GM23338 (cell line): ENCODE data around the gene CCDC92. TPM values are rescaled to one million over a fixed set of nuclear protein-coding genes. Genes with fewer than 3 reads are reported as not detected.

ENCODE experiments used
- ATAC-seq: fragments of 200-7000 bp; cut with Tn5 transposase; 3 replicates; pipeline ENCODE4 v1.9.1; 2020
- DNase-seq: peaks from one replicate; pipeline ENCODE4 v3.0.0-alpha.2; 2015; ENCODE audit warnings: low spot score
- H2AFZ ChIP-seq: fragments of 200-600 bp; sonication (generic); 2 replicates; pipeline ENCODE4 v1.8.0; 2016; ENCODE audit warnings: antibody characterized with exemption, mild to moderate bottlenecking, moderate library complexity
- H3F3A ChIP-seq: fragments of 200-600 bp; sonication (generic); replicated peaks from 2 replicates; pipeline ENCODE4 v1.8.0; 2017; ENCODE audit warnings: antibody characterized with exemption, mixed run types, low read depth
- H3K27ac ChIP-seq: fragments of 200-600 bp; sonication (generic); 2 replicates; pipeline ENCODE4 v1.6.1; 2016; ENCODE audit warnings: low read depth
- H3K27me3 ChIP-seq: fragments of 200-600 bp; sonication (generic); 2 replicates; pipeline ENCODE4 v1.8.0; 2016; ENCODE audit warnings: mild to moderate bottlenecking, mixed run types, moderate library complexity; ENCODE audit not compliant: insufficient read depth
- H3K36me3 ChIP-seq: fragments of 200-600 bp; sonication (generic); 2 replicates; pipeline ENCODE4 v1.8.0; 2016; ENCODE audit warnings: mild to moderate bottlenecking; ENCODE audit not compliant: insufficient read depth
- H3K4me1 ChIP-seq: fragments of 200-600 bp; sonication (generic); 2 replicates; pipeline ENCODE4 v1.8.0; 2016; ENCODE audit warnings: mild to moderate bottlenecking, moderate library complexity; ENCODE audit not compliant: insufficient read depth
- H3K4me2 ChIP-seq: fragments of 200-600 bp; sonication (generic); 2 replicates; pipeline ENCODE4 v1.7.1; 2017; ENCODE audit warnings: mixed run types
- H3K4me3 ChIP-seq: fragments of 200-600 bp; sonication (generic); 2 replicates; pipeline ENCODE4 v1.6.1; 2016; ENCODE audit warnings: mixed run types
- H3K79me2 ChIP-seq: fragments of 200-600 bp; sonication (generic); replicated peaks from 2 replicates; pipeline ENCODE4 v1.8.0; 2017; ENCODE audit warnings: mild to moderate bottlenecking; ENCODE audit not compliant: insufficient read depth
- H3K9me2 ChIP-seq: fragments of 200-600 bp; sonication (generic); 2 replicates; pipeline ENCODE4 v1.8.0; 2017; ENCODE audit not compliant: insufficient read depth
- H4K20me1 ChIP-seq: fragments of 200-600 bp; sonication (generic); replicated peaks from 2 replicates; pipeline ENCODE4 v1.8.0; 2017; ENCODE audit warnings: mild to moderate bottlenecking; ENCODE audit not compliant: insufficient read depth
- H3K27ac Mint-ChIP-seq: 2 replicates; pipeline ENCODE4 v1.8.0; 2020; ENCODE audit warnings: inconsistent platforms, mild to moderate bottlenecking, moderate library complexity, mixed read lengths
- H3K27me3 Mint-ChIP-seq: 3 replicates; pipeline ENCODE4 v1.8.0; 2022; ENCODE audit warnings: low read depth, mild to moderate bottlenecking, moderate library complexity, mixed read lengths, inconsistent platforms; ENCODE audit not compliant: insufficient read depth, poor library complexity
- H3K36me3 Mint-ChIP-seq: 3 replicates; pipeline ENCODE4 v1.8.0; 2021; ENCODE audit warnings: low read depth, mild to moderate bottlenecking, inconsistent platforms, moderate library complexity, mixed read lengths
- H3K4me1 Mint-ChIP-seq: 3 replicates; pipeline ENCODE4 v1.8.0; 2020; ENCODE audit warnings: mild to moderate bottlenecking, inconsistent platforms, mixed read lengths
- H3K4me3 Mint-ChIP-seq: 3 replicates; pipeline ENCODE4 v1.8.0; 2021; ENCODE audit warnings: moderate library complexity, mild to moderate bottlenecking, inconsistent platforms, mixed read lengths
- H3K9me3 Mint-ChIP-seq: 3 replicates; pipeline ENCODE4 v1.8.0; 2020; ENCODE audit warnings: moderate library complexity, mild to moderate bottlenecking, inconsistent platforms, mixed read lengths
- EZH2phosphoT487 ChIP-seq: fragments of 200-600 bp; sonication (generic); IDR thresholded peaks from one replicate; pipeline ENCODE4 v1.8.1; 2018; ENCODE audit warnings: antibody characterized with exemption; ENCODE audit not compliant: unreplicated experiment
- JUNB ChIP-seq: IDR thresholded peaks from one replicate; pipeline ENCODE4 v1.6.1; 2016; ENCODE audit warnings: antibody characterized with exemption; ENCODE audit not compliant: unreplicated experiment
- NANOG ChIP-seq: IDR thresholded peaks from 2 replicates; pipeline ENCODE4 v1.6.1; 2016; ENCODE audit warnings: antibody characterized with exemption, borderline replicate concordance
- POLR2AphosphoS5 ChIP-seq: IDR thresholded peaks from 2 replicates; pipeline ENCODE4 v1.6.1; 2016; ENCODE audit warnings: antibody characterized with exemption, low read depth
- ZNF114 ChIP-seq: fragments of 250-450 bp; sonication (Bioruptor Pico); IDR thresholded peaks from 2 replicates; pipeline ENCODE4 v1.5.0; 2020; ENCODE audit warnings: mild to moderate bottlenecking, moderate library complexity
- polyA plus RNA-seq: library from polyadenylated mRNA; unstranded; fragments of >200 nt; fragmentation: Nextera tagmentation; extraction: Ambion mirVana; gene quantifications from 2 replicates; pipeline ENCODE4 v1.2.1, GENCODE V29; 2016
- total RNA-seq: library from RNA; depleted of rRNA; stranded (reverse); fragments of >200 nt; shearing (Covaris generic); gene quantifications from 2 replicates; pipeline ENCODE4 v1.2.3, GENCODE V29; 2014
- TF ChIP-seq, protein P1 (sequence below), 2 experiments: fragments of 200-600 bp in 1 of 2; sonication (generic) in 1 of 2; conservative IDR thresholded peaks; 2 replicates each; pipeline versions ENCODE4 v1.5.1 to v1.6.1; 2016 to 2017; ENCODE audit warnings: antibody characterized with exemption in 2 of 2, low read depth in 2 of 2, mild to moderate bottlenecking in 2 of 2, moderate library complexity in 1 of 2
- TF ChIP-seq, protein P2 (sequence below): IDR thresholded peaks from one replicate; pipeline ENCODE4 v1.6.1; 2018; ENCODE audit warnings: antibody characterized with exemption; ENCODE audit not compliant: unreplicated experiment

The CCDC92 gene
- total and polyA plus RNA-seq, 2 experiments from 2014 or later, result 0.08 to 0.31 TPM

DNA sequence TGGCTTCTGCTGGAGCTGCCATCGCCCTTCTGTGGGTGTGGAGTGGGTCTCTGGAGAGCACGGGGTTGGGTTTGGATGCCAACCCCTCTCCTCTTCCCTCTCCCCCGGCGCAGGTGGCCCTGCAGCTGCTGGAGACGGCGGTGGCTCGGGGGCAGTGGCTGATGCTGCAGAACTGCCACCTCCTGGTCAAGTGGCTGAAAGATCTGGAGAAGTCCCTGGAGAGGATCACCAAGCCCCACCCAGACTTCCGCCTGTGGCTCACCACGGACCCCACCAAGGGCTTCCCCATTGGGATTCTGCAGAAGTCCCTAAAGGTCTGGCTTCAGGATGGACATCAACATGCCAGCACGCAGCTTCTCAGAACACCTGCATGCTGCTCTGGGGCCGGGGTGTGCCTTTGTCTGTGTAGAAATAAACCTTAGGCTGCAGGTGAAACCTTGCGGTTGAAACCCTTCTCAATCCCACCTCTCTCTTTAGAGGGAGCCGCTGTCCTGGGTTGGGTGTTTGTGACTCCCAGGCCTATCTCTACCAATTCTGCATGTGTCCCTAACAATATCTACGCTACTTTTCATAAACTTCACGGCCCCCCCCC is 44.3 kb downstream of the CCDC92 start:
- Histone ChIP-seq H3K4me2 (no peak overlapping the region), H3K36me3 (no peaks in the 10 kb centered on the region), H2AFZ (no peak overlapping the region), H3K9me2 (no peaks in the 10 kb centered on the region; the same call in 1 of the 2 replicates), H4K20me1 (0 out of 2 replicates have a peak, but pooled peaks cover 5% of the 10 kb centered on the region), H3K79me2 (no peaks in the 10 kb centered on the region), H3F3A (no peaks in the 10 kb centered on the region), H3K27ac (no peak overlapping the region), H3K4me1 (no peaks in the 10 kb centered on the region), H3K4me3 (no peak overlapping the region), H3K27me3 (no peaks in the 10 kb centered on the region)
- H3K4me1 Mint-ChIP-seq, result no peaks in the 10 kb centered on the region; the same call in 2 of the 3 replicates
- no peaks in the 10 kb centered on the region for H3K36me3 Mint-ChIP-seq
- H3K9me3 Mint-ChIP-seq, result no peaks in the 10 kb centered on the region
- peaks cover 7% of the 10 kb centered on the region for H3K27me3 Mint-ChIP-seq
- H3K27ac Mint-ChIP-seq, result no peak overlapping the region
- peak; percentile 42; the same call in 2 of the 3 replicates for ATAC-seq
- TF ChIP-seq NANOG (no peak), JUNB (no peak), EZH2phosphoT487 (no peak), POLR2AphosphoS5 (no peak)
- TF ChIP-seq, protein P1, sequence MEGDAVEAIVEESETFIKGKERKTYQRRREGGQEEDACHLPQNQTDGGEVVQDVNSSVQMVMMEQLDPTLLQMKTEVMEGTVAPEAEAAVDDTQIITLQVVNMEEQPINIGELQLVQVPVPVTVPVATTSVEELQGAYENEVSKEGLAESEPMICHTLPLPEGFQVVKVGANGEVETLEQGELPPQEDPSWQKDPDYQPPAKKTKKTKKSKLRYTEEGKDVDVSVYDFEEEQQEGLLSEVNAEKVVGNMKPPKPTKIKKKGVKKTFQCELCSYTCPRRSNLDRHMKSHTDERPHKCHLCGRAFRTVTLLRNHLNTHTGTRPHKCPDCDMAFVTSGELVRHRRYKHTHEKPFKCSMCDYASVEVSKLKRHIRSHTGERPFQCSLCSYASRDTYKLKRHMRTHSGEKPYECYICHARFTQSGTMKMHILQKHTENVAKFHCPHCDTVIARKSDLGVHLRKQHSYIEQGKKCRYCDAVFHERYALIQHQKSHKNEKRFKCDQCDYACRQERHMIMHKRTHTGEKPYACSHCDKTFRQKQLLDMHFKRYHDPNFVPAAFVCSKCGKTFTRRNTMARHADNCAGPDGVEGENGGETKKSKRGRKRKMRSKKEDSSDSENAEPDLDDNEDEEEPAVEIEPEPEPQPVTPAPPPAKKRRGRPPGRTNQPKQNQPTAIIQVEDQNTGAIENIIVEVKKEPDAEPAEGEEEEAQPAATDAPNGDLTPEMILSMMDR (conservative IDR thresholded peaks at IDR 0.05; ENCODE audit: low read depth in 2 of 2), result peak in 1 of 2 experiments; percentile 47; a peak in 2 of 4 replicates
- TF ChIP-seq, protein P2, sequence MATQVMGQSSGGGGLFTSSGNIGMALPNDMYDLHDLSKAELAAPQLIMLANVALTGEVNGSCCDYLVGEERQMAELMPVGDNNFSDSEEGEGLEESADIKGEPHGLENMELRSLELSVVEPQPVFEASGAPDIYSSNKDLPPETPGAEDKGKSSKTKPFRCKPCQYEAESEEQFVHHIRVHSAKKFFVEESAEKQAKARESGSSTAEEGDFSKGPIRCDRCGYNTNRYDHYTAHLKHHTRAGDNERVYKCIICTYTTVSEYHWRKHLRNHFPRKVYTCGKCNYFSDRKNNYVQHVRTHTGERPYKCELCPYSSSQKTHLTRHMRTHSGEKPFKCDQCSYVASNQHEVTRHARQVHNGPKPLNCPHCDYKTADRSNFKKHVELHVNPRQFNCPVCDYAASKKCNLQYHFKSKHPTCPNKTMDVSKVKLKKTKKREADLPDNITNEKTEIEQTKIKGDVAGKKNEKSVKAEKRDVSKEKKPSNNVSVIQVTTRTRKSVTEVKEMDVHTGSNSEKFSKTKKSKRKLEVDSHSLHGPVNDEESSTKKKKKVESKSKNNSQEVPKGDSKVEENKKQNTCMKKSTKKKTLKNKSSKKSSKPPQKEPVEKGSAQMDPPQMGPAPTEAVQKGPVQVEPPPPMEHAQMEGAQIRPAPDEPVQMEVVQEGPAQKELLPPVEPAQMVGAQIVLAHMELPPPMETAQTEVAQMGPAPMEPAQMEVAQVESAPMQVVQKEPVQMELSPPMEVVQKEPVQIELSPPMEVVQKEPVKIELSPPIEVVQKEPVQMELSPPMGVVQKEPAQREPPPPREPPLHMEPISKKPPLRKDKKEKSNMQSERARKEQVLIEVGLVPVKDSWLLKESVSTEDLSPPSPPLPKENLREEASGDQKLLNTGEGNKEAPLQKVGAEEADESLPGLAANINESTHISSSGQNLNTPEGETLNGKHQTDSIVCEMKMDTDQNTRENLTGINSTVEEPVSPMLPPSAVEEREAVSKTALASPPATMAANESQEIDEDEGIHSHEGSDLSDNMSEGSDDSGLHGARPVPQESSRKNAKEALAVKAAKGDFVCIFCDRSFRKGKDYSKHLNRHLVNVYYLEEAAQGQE, result no peak
- no peak for DNase-seq
- H3K4me3 Mint-ChIP-seq, result no peak overlapping the region

DNA sequence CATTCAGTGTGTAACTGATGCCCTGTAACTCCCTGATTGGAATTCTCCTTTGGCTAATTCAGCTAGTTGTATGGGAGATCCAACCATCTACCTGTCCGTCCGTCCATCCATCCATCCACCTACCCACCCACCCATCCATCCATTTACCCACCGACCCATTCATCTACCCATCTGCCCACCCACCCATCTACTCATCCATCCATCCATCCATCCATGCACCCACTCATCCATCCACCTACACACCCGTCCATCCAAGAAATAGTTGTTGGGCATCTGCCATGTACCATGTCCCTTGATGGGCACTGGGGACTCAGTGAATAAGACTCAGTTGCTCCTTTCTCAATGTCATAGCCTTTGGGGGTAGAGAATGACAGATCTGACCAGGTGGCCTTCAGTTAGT is 48.1 kb downstream of the CCDC92 start:
- no peaks in the 10 kb centered on the region for H3K27me3 ChIP-seq
- H3K4me3 Mint-ChIP-seq, result no peak overlapping the region
- H3K4me1 ChIP-seq, result no peaks in the 10 kb centered on the region
- no peak for TF ChIP-seq ZNF114
- no peak for TF ChIP-seq JUNB
- no peak overlapping the region for H3K4me2 ChIP-seq
- no peak for DNase-seq
- no peaks in the 10 kb centered on the region for H3K36me3 Mint-ChIP-seq
- H3K27ac ChIP-seq, result no peak overlapping the region
- H3K9me2 ChIP-seq, result no peaks in the 10 kb centered on the region
- no peaks in the 10 kb centered on the region for H3K9me3 Mint-ChIP-seq
- H3K27ac Mint-ChIP-seq, result no peak overlapping the region
- no peak overlapping the region for H2AFZ ChIP-seq
- peaks cover 12% of the 10 kb centered on the region for H3K27me3 Mint-ChIP-seq
- H3K79me2 ChIP-seq, result no peaks in the 10 kb centered on the region
- H3K4me1 Mint-ChIP-seq, result no peaks in the 10 kb centered on the region; the same call in 2 of the 3 replicates
- H3F3A ChIP-seq, result no peaks in the 10 kb centered on the region
- no peaks in the 10 kb centered on the region for H4K20me1 ChIP-seq
- no peaks in the 10 kb centered on the region for H3K36me3 ChIP-seq
- H3K4me3 ChIP-seq, result no peak overlapping the region
- ATAC-seq, result no peak
